ENCODE measurements around the gene GTSE1.

Gene GTSE1

DNA sequence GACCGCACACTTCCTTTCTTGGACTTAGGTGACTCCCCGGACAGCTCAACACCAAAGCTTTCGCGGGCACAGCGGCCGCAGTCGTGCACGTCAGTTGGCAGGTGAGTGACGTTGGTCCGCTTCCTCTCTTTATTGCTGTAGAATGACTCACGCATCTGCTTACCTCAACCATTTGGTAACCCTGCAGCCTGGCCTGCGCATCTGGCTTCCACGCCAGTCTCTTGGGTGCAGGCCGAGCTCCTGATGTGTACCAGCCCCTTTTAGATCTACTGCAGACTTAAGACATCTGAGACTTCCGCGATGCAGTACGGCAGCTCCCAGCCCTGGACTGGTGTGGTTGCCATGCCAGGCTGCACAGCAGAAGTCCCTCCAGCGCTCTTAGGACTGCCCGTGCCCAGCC is 26.5 kb downstream of the GTSE1 start:
- DNase-seq (ENCODE audit: low read depth in 1 of 2, low spot score in 1 of 2): no peak

DNA sequence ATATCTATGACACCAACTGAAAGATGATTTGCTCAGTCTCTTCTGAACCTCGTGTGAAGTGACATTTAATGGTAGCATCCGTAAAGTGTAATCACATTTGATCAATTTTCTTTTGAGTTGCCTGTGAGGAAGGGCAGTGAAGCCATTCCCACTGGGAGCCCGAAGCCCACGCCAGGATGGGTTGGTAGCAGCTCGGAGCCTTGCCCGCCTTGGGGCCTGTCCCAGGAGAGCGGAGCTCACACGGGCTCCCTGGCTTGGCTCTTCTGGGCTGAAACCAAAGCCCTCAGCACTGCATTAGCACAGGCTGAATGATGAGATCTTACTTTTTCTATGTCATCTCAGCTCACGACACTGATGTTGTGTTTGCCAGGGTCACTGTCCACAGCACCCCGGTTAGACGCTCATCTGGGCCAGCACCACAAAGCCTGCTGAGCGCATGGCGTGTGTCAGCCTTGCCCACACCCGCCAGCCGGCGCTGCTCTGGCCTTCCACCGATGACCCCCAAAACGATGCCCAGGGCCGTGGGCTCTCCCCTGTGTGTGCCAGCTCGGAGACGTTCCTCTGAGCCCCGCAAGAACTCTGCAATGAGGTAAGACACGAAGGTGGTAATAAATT is 29.5 kb downstream of the GTSE1 start:
- no peak for DNase-seq (ENCODE audit: low read depth in 1 of 2, low spot score in 1 of 2)

DNA sequence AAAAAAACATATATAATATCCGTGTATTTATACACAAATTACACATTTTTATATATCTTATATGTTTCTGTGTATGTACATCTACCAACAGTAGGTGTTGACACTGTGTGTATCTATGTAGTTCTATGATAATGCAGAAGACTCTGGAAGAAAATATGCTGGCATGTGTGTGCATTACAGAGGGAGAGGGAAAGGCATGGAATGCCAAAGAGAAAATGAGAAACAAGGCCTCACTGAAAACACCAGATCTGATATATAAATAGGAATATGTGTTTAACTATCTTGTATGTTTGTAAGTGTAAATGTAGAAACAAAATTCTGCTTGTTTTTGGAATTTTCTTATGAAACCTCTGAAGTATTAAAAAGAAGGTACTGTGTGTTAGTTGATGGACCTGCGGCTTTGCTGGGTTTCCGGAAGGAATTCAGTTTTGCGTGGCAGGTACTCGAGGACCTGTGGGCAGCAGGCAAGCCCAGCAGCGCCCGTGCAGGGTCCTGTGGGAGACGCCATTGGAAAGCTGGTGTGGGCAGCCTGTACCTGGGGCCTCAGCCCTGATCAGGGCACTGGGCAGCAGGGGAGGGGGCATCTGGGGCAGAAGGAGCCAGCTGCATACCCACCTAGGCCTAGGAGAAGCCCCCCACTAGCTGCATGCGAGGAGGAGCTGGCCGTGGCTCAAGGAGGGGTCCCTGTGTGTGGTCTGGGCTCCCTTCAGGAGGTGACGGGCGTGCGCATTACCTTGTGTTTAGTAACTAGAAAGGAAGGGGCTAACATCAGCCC is 31.2 kb downstream of the GTSE1 start:
- no peak for DNase-seq (ENCODE audit: low read depth in 1 of 2, low spot score in 1 of 2)

DNA sequence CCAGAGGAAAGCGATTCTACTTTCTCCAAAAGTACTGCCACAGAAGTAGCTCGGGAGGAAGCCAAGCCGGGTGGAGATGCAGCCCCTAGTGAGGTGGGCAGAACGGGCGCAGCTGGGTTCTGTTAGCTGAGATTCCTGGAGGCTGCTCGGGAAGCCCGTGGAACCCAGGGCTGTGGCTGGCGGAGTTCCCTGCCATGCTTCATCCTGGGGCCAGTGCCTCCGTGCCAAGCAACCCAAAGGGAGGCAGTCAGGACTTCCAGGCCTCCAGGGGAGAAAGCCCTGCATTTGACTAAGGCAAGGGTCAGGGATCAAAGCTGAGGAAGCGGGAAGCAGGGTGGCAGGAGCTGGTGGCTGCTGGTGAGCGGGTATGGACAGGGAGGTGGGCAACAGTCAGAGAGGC is 32.1 kb downstream of the GTSE1 start:
- no peak for DNase-seq (ENCODE audit: low read depth in 1 of 2, low spot score in 1 of 2)

DNA sequence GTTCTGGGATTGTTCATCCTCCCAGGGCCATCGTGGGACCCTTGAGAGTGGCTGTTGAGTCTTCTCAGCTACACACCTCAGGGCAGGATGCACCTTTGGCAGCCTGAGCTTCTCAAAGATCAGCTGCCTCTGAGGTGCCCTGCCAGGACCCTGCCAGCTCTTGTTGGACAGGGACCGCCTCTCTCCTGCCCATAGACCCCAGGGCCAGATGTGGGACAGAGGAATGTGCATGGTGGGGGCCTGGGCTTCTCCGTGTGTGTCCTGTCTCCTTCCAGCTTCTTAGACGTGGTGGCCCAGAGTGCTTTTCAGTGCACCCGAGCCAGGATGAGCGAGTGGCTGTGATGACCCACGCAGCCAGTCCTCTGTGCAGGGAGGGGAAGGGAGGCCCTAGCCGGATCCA is 32.9 kb downstream of the GTSE1 start:
- no peak for DNase-seq (ENCODE audit: low read depth in 1 of 2, low spot score in 1 of 2)

DNA sequence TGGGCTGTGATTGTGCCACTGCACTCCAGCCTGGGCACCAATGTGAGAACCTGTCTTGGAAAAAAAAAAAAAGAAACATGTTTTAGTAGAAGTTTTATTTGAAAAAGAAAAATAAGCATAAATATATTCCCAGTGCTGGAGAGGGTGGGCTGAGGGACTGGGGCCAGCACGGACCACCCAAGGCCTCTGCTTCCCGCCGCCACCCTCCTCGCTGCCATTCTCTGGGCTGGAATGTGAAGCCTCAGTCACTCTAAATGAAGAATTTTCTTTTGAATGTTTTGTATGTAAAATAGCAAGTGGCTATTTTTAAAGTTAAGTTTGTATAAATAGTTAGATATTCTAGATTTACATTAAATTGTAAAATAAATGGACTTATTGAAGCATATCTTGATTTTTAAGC is 33.8 kb downstream of the GTSE1 start:
- DNase-seq (ENCODE audit: low read depth in 1 of 2, low spot score in 1 of 2): no peak

DNA sequence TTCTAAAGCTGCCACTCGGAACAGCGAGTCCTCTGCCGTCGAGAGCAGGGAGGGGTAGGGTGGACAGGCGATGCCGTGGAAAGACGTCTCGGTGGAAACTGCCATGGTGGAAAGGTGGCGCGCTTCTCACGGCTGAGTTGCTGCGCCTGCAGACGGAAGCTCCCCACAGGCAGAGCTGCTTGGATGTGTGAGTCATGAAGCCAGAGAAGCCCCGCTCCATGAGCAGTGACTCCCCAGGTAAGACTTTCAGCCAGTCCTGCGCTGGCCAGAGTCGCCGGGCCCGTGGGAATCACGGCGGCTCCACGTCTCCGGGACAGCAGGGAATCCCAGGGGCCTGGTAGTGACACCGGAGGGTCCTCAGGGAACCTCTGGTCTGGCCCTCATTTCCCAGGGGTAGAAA is 34.8 kb downstream of the GTSE1 start:
- no peak for DNase-seq (ENCODE audit: low read depth in 1 of 2, low spot score in 1 of 2)

DNA sequence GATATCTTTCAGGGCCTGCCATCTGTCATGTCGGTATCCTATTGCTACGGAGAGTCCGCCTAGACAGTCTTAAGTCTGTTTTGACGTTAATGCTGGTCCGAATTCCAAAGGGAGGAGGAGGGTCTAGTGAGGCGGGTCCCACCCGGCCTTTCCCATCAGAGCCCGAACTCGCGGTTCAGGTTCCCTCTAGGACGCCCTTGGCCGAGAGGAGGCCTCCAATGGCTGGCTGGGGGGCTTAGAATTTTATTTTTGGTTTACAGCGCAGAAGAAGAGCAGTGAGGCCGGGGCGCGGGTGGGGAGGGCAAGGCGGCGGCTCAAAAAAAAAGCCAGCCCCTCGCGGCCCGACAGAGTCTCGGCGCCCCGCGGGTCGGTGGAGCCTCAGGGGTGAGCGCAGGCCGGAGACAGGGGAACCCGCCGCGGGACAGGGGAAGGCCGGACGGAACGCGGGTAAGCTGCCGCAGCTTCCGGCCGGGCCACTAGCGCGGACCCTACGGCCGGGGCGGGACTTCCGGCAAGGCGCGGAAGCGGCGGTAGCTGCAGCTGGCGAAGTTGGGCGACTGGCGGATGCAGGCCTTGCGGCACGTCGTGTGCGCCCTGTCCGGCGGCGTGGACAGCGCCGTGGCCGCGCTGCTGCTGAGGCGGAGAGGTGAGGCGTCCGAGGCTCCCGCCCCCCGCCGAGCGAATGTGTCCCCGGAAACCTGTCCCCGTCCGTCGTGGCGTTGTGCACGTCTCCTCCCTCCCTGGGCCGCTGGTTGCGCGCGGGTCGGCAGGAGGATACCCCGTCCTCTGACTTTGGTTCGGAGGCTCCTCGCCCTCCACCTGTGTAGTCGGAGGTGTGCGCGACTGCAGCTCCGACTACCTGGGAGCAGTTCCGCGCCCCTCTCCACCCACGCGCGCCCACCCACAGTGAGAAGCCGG is 38.8 kb downstream of the GTSE1 start, which contains the start of gene TRMU:
TRMU (plus strand) TSS at position 514 of the 918 bp plus-strand sequence; CDS start at position 565, 51 bp downstream.
- peak; percentile 50 to 60 for DNase-seq (ENCODE audit: low read depth in 1 of 2, low spot score in 1 of 2)

DNA sequence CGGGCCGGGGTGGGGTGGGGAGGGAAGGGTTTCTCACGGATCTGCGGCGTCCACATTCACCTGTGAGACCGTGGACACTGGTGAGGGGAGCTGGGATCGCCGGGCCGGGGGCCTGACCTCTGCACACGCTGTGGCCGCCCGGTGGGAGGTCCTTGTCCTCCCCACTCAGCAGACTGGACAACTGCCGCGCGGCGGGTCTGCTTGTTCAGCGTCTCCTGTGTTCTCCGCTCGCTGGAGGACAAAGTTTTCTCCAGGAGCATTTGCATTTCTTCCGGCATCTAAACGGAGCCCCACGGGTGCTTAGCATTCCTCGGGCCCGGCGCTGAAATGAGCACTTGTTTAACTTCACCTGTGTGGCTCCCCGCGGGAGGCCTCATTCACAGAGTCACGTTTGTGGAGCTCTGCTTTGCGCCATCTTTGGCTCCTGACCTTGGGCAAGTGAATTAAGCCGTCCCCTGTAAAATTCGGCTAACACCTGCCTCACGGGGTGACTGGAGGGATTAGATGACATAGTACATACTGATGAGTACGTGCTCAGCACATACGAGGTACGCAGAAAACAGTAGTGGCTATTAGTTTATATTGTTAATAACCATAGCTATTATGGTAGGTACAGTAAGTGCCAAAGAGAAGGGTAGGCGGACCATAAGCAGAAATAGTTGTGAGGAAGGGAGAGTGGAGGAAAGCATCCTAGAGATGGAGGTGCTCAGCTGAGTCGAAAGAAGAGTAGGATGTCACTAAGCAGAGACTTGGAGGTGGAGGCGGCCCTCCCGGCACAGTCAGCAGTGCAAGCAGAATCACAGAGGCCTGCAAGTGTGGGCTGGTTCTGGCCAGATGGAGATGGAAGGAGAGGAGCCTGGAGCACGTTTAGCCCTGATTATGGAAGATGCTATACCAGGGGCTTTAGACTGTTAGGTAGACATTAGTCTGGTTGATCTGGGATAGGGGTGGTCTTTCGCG is 39.7 kb downstream of the GTSE1 start:
- DNase-seq (ENCODE audit: low read depth in 1 of 2, low spot score in 1 of 2): no peak

DNA sequence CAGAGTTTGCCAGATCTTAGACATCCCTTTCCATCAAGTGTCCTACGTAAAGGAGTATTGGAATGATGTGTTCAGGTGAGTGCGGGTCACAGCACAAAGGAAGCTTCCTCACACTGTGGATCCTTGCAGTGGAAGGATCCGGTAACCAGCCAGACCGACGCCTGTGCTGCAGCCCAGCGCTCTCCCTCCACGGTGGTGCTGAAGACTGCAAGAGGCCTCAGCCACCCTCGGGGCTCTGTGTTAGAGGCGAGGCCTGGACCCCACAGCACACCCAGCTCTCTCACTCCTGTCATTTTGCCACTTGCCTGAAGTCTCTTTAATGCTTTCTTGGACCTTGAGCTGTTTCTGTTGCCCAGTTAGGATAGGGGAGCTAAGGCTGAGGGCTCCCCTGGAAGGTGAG is 41.2 kb downstream of the GTSE1 start:
- no peak for DNase-seq (ENCODE audit: low read depth in 1 of 2, low spot score in 1 of 2)

DNA sequence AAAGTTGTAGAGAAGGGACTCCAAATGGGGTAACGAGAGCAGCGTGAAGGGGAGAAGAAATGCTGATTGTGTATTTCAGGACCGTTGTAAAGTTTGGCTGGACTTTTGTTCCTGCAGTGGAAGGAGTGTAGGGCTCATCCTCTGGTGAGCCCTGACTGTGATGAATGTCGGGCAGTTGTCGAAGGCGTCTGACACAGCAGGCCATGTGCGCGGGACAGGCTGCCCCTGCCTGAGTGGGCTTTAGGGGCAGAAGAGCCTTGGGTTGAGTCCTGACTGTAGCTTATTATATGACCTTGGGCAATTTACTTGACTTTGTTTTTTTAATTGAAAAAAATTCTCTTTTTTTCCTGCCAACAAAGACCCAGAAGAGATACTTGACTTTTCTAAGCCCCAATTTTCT is 42.0 kb downstream of the GTSE1 start:
- no peak for DNase-seq (ENCODE audit: low read depth in 1 of 2, low spot score in 1 of 2)

DNA sequence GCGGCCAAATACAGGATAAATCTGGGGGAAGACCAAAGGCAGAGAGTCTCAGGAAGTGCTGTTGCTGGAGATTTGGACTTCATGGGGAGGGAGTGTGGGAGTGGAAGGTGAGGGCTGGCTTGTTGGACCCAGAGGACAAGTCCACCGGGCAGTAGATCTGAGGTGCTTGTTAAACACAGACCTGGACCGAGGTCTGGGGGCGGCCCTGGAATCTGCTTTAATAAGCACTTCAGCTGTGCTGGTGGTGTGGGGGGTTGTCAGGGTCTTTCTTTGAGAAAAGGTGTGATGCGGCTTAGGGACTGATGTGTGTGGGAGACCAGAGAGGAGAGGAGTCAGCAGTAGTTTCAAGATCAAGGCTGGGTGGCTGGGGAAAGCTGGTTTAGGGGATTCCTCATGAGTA is 43.3 kb downstream of the GTSE1 start:
- DNase-seq (ENCODE audit: low read depth in 1 of 2, low spot score in 1 of 2): no peak

DNA sequence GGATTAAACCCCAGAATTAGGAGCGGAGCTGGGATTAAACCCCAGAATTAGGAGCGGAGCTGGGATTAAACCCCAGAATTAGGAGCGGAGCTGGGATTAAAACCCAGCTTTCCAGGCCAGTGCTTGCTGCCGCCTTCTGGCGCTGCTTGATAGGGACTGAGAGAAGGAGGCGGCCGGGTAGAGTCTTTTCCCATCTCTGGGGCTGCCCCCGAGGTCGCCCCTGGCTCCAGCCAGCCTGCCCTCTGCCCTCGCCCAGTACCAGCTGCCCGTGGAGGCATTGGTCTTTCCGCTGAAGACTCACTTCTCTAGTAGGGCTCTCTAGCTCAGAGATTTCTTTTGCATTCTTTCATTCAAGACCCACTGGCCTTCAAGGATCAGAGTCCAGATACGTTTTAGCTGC is 44.0 kb downstream of the GTSE1 start:
- DNase-seq (ENCODE audit: low read depth in 1 of 2, low spot score in 1 of 2): no peak

DNA sequence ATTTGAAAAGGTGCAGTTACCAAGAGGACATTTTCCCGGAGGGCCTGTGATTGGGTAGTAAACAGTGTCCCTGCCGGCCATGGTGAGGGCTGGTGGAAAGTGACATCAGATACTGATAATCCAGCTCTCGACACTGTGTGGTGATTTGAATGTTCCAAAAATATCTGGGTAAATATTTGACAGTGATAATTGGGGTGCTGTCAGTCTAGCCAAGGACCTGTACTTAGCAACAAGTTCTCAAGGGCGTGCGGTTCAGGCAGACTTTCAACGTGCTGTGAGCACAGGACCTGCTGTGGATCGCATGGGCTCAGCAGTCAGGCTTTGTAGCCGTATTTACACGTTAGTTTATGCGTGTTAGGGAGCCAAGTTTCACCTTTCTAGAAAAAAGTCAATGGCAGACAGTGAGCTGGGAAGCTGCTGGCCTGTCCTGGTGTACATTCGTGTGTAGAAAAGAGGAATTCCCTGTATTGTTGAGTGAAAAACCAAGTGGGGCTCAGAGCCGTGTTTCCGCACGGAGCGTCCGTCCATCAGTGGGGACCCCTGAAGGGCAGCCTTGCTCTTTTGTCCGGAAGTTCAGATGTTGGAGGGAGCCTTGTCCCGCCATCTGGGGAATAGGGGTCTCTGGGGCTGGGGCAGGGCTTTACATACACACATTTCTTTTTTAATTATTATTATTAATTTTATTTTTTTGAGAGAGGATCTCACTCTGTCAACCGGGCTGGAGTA is 50.2 kb downstream of the GTSE1 start:
- no peak for DNase-seq (ENCODE audit: low read depth in 1 of 2, low spot score in 1 of 2)

DNA sequence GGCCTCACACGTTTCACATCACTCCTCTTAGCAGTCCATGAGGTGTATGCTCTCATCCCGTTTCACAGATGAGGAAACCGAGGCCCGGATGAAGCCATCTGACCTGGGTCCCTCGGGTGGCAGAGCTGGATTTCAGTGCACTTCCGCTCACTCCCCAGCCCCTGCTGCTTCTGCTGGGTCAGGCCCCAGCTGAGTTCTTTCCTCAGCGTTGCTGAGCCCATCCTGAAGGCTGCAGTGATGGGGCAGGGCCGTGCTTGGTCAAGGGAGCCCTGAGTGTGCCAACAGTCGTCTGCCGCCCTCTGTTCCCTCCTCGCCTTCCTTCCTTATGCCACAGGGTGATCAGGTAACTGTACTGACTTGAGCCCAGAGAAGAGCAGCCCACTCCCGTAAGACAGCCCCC is 51.0 kb downstream of the GTSE1 start:
- DNase-seq (ENCODE audit: low read depth in 1 of 2, low spot score in 1 of 2): no peak

DNA sequence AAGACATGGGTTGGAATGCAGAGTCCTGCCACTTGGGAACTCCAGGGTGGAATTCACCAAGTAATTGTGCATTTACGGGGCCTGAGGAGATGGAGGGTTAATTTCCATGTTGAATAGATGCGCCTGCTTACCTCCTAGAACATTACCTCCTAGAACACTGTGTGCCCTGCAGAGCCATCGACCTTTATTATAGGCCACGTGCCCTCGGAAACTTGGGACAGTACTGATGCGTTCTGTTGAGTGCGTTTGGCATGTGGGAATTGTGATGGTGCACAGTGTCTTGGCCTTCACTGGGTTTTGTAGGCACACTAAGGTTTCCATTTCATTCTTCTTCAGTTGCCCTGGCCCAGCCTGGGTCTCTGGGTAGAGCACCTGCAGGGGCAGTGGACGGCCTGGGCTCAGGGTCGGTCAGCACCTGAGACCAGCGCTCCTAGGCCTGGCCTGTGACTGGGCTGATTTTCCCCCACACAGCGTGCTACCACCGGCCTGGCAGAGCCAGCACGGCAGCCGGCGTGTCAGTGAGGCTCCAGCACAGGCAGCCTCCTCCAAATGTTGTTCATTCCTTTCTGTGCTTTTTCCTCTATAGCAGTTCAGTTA is 51.5 kb downstream of the GTSE1 start:
- DNase-seq (ENCODE audit: low read depth in 1 of 2, low spot score in 1 of 2): no peak

DNA sequence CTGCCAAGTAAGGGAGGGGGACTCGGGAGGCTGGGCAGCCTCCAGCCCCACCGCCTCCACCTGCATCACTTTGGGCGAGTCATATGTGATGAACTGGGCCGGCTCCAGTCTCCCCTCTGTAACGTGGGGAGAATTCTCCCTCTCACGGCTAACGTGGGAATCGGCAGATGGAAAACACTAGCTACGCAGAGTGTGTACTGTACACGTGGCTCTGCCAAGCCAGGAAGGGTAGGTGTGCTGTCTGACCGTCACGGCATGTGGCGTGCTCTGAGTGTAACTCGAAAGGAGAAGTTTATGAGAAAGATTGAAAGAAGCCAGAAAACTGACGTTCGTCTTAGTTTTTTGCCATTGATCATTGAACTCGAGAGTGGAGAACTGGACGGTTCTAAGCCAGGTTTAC is 52.6 kb downstream of the GTSE1 start:
- no peak for DNase-seq (ENCODE audit: low read depth in 1 of 2, low spot score in 1 of 2)

DNA sequence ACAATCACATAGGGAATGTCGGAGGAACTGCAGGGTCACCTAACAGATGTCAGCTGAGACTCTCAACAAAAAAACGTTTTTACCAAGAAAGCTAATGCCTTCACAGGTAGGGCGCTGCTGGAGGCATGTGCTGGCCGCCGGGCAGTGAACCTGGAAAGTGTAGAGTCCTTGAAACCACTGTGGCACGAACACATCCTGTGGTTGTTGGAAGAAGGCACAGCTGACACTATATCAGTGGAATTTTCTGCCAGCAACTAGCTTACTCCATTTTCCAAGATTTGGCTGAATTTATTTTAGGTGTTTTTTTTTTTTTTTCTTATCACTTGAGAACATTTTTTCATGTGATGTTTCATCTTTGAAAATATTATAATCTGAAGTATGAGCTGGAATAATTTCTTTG is 53.0 kb downstream of the GTSE1 start:
- DNase-seq (ENCODE audit: low read depth in 1 of 2, low spot score in 1 of 2): no peak

DNA sequence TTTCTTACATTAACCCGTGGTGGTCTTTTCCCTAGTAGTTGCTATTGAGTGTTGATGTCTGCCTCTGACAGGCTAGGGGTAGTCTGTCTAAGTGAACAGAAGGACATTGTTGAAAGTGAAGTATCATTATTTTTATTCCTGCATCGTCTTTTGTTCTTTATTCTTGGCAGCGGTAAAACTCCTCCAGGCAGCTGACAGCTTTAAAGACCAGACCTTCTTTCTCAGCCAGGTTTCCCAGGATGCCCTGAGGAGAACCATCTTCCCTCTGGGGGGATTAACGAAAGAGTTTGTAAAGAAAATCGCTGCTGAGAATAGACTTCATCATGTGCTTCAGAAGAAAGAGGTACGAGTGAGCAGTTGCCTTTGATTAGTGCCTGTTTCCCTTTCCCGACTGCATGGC is 53.5 kb downstream of the GTSE1 start:
- DNase-seq (ENCODE audit: low read depth in 1 of 2, low spot score in 1 of 2): no peak

DNA sequence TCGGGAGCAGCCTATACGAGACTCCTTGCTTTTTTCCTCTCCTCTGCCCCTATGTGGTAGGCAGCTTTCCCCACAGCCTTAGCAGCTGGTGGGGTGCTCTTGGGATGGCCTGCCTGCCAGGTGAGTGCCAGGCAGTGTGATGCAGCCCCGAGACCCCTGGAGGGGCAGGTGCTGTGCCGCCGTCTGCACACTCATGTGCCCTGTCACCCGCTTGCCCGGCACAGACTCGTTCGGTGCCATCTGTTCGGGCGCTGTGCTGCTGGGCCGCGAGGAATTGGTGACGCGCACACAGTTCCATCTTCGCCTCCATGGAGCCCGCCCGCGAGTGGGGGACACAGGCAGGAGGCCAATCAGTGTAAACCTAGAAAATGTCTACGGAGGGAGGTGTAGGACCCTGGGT is 54.0 kb downstream of the GTSE1 start:
- no peak for DNase-seq (ENCODE audit: low read depth in 1 of 2, low spot score in 1 of 2)

Measured in stimulated activated CD4-positive, alpha-beta T cell treated with anti-CD3 and anti-CD28 coated beads, Interleukin-15, amount 100 ng/mL, for 1 hour (primary cell).